ENCODE results near the gene BPTF. TPM values are rescaled to one million over a fixed set of nuclear protein-coding genes. Genes with fewer than 3 reads are reported as not detected.
A peak's percentile ranks its signal among the peaks of the same experiment; 100 is the strongest.

The BPTF gene
- total and polyA plus RNA-seq, 2 of the 13 experiments (the other 11 are each of a cell fraction or from before 2014, with no cell fraction given) = 43.5 to 66.1 TPM

GRCh38 chr17:68029512-68030215, 204.4 kb downstream of the BPTF start (continued):
- TF ChIP-seq IKZF5 (CRISPR knock-in tag; IDR thresholded peaks at IDR 0.05) (peak; percentile 88), HDAC2 (CRISPR knock-in tag; IDR thresholded peaks at IDR 0.05) (peak; percentile 96), DMTF1 (CRISPR knock-in tag; IDR thresholded peaks at IDR 0.05) (no peak), HNRNPK (IDR thresholded peaks at IDR 0.05; ENCODE audit: low read depth, low read length, poor library complexity, severe bottlenecking) (no peak), KLF11 (CRISPR knock-in tag; IDR thresholded peaks at IDR 0.05) (peak; percentile 81; the same call in 1 of the 2 replicates), NFE2L1 (CRISPR knock-in tag; IDR thresholded peaks at IDR 0.05; ENCODE audit: borderline replicate concordance) (no peak), MAFG (CRISPR knock-in tag; IDR thresholded peaks at IDR 0.05) (no peak), THYN1 (CRISPR knock-in tag; IDR thresholded peaks at IDR 0.05; ENCODE audit: borderline replicate concordance, low read depth) (no peak), LBX2 (CRISPR knock-in tag; IDR thresholded peaks at IDR 0.05; ENCODE audit: borderline replicate concordance) (no peak; the same call in 1 of the 2 replicates), RARG (CRISPR knock-in tag; IDR thresholded peaks at IDR 0.05; ENCODE audit: low read depth) (no peak), ZNF850 (CRISPR knock-in tag; conservative IDR thresholded peaks at IDR 0.05) (no peak), RXRA (CRISPR knock-in tag; IDR thresholded peaks at IDR 0.05) (peak; percentile 85; the same call in 1 of the 2 replicates), DMAP1 (CRISPR knock-in tag; IDR thresholded peaks at IDR 0.05) (peak; percentile 79), SP5 (CRISPR knock-in tag; IDR thresholded peaks at IDR 0.05; ENCODE audit: borderline replicate concordance, low read depth) (peak; percentile 61), ELF4 (CRISPR knock-in tag; IDR thresholded peaks at IDR 0.05; ENCODE audit: borderline replicate concordance) (no peak), ZFP90 (CRISPR knock-in tag; IDR thresholded peaks at IDR 0.05; ENCODE audit: borderline replicate concordance) (no peak; the same call in 1 of the 2 replicates), FOXK2 (IDR thresholded peaks at IDR 0.05) (peak; percentile 84), ZNF713 (CRISPR knock-in tag; IDR thresholded peaks at IDR 0.05) (0 out of 2 replicates have a peak, but pooled peaks have one; percentile 28), TFE3 (CRISPR knock-in tag; IDR thresholded peaks at IDR 0.05) (peak; percentile 89), ZNF766 (CRISPR knock-in tag; IDR thresholded peaks at IDR 0.05; ENCODE audit: borderline replicate concordance) (no peak; the same call in 1 of the 2 replicates), ZNF431 (CRISPR knock-in tag; IDR thresholded peaks at IDR 0.05; ENCODE audit: borderline replicate concordance, low read depth) (no peak), IRX3 (CRISPR knock-in tag; IDR thresholded peaks at IDR 0.05; ENCODE audit: borderline replicate concordance, low read depth) (no peak), ZNF510 (CRISPR knock-in tag; IDR thresholded peaks at IDR 0.05; ENCODE audit: low read depth) (no peak), ZNF317 (CRISPR knock-in tag; IDR thresholded peaks at IDR 0.05) (peak; percentile 94), NFYC (CRISPR knock-in tag; IDR thresholded peaks at IDR 0.05) (peak; percentile 57), ZNF562 (CRISPR knock-in tag; IDR thresholded peaks at IDR 0.05; ENCODE audit: borderline replicate concordance) (no peak), HIVEP1 (CRISPR knock-in tag; IDR thresholded peaks at IDR 0.05) (no peak)

All from HepG2 (cell line).